ENCODE results near the gene TRHDE.

Gene TRHDE

GRCh38 chr12:72272091-72272661 lies at the start of gene TRHDE:
Gene TRHDE (plus strand): TSS chr12:72272370. CDS start chr12:72272644, 274 bp downstream.
- no peak for DNase-seq (ENCODE audit: low read depth)
- H3K4me3 ChIP-seq (ENCODE audit: low read depth, low read length) = peak within 1 kb of the TSS; percentile 71

GRCh38 chr12:72226510-72226909 lies 45.7 kb upstream of the TRHDE start:
- H3K4me3 ChIP-seq (ENCODE audit: low read depth, low read length) = no peak overlapping the region
- DNase-seq (ENCODE audit: low read depth) = no peak

GRCh38 chr12:72228424-72228823 lies 43.7 kb upstream of the TRHDE start:
- H3K4me3 ChIP-seq (ENCODE audit: low read depth, low read length) = no peak overlapping the region
- no peak for DNase-seq (ENCODE audit: low read depth)

GRCh38 chr12:72230589-72230988 lies 41.6 kb upstream of the TRHDE start:
- H3K4me3 ChIP-seq (ENCODE audit: low read depth, low read length) = no peak overlapping the region
- DNase-seq (ENCODE audit: low read depth) = peak; percentile 64

- no peak for DNase-seq (ENCODE audit: low read depth)
- no peak overlapping the region for H3K4me3 ChIP-seq (ENCODE audit: low read depth, low read length)
Measured at GRCh38 chr12:72234886-72235285, 37.3 kb upstream of the TRHDE start.

- H3K4me3 ChIP-seq (ENCODE audit: low read depth, low read length) = no peak overlapping the region
- DNase-seq (ENCODE audit: low read depth) = no peak
Measured at GRCh38 chr12:72236071-72236705, 36.0 kb upstream of the TRHDE start.

GRCh38 chr12:72241552-72241951 lies 30.6 kb upstream of the TRHDE start:
- no peak overlapping the region for H3K4me3 ChIP-seq (ENCODE audit: low read depth, low read length)
- no peak for DNase-seq (ENCODE audit: low read depth)

- no peak overlapping the region for H3K4me3 ChIP-seq (ENCODE audit: low read depth, low read length)
- DNase-seq (ENCODE audit: low read depth) = no peak
Measured at GRCh38 chr12:72242946-72243345, 29.2 kb upstream of the TRHDE start.

- DNase-seq (ENCODE audit: low read depth) = no peak
- no peak overlapping the region for H3K4me3 ChIP-seq (ENCODE audit: low read depth, low read length)
Measured at GRCh38 chr12:72246370-72246769, 25.8 kb upstream of the TRHDE start.

- no peak for DNase-seq (ENCODE audit: low read depth)
- H3K4me3 ChIP-seq (ENCODE audit: low read depth, low read length) = no peak overlapping the region
Measured at GRCh38 chr12:72250346-72250745, 21.8 kb upstream of the TRHDE start.

- DNase-seq (ENCODE audit: low read depth) = no peak
- H3K4me3 ChIP-seq (ENCODE audit: low read depth, low read length) = no peak overlapping the region
Measured at GRCh38 chr12:72256725-72257124, 15.4 kb upstream of the TRHDE start.

- H3K4me3 ChIP-seq (ENCODE audit: low read depth, low read length) = no peak overlapping the region
- DNase-seq (ENCODE audit: low read depth) = no peak
Measured at GRCh38 chr12:72261885-72262284, 10.3 kb upstream of the TRHDE start.

GRCh38 chr12:72264548-72265175 lies 7.5 kb upstream of the TRHDE start:
- DNase-seq (ENCODE audit: low read depth) = no peak
- no peak overlapping the region for H3K4me3 ChIP-seq (ENCODE audit: low read depth, low read length)

- H3K4me3 ChIP-seq (ENCODE audit: low read depth, low read length) = peak overlapping the region; percentile 2
- no peak for DNase-seq (ENCODE audit: low read depth)
Measured at GRCh38 chr12:72267974-72268373, 4.2 kb upstream of the TRHDE start.

GRCh38 chr12:72268386-72268785 lies 3.8 kb upstream of the TRHDE start:
- DNase-seq (ENCODE audit: low read depth) = no peak
- no peak overlapping the region for H3K4me3 ChIP-seq (ENCODE audit: low read depth, low read length)

- DNase-seq (ENCODE audit: low read depth) = no peak
- H3K4me3 ChIP-seq (ENCODE audit: low read depth, low read length) = peak overlapping the region; percentile 71
Measured at GRCh38 chr12:72269491-72269890, 2.7 kb upstream of the TRHDE start.

GRCh38 chr12:72270246-72270645 lies 1.9 kb upstream of the TRHDE start:
- H3K4me3 ChIP-seq (ENCODE audit: low read depth, low read length) = peak overlapping the region; percentile 71
- no peak for DNase-seq (ENCODE audit: low read depth)

- DNase-seq (ENCODE audit: low read depth) = no peak
Measured at GRCh38 chr12:72270961-72271360, 1.2 kb upstream of the TRHDE start.

GRCh38 chr12:72271451-72272090 lies 599 bp upstream of the TRHDE start:
- DNase-seq (ENCODE audit: low read depth) = no peak
- H3K4me3 ChIP-seq (ENCODE audit: low read depth, low read length) = peak overlapping the region; percentile 71

More at GRCh38 chr12:72270961-72271360, 1.2 kb upstream of the TRHDE start:
- peak overlapping the region; percentile 71 for H3K4me3 ChIP-seq (ENCODE audit: low read depth, low read length)

GRCh38 chr12:72272731-72273498 lies 745 bp downstream of the TRHDE start:
- peak overlapping the region; percentile 71 for H3K4me3 ChIP-seq (ENCODE audit: low read depth, low read length)

More at GRCh38 chr12:72272731-72273498, 745 bp downstream of the TRHDE start:
- DNase-seq (ENCODE audit: low read depth) = no peak
